GM12873 (cell line): ENCODE measurements around the gene ZSWIM1.

Source experiments
- TF ChIP-seq, protein P1 (sequence below): IDR thresholded peaks from 2 replicates; pipeline ENCODE4 v1.5.1; 2012; ENCODE audit warnings: low read depth, mild to moderate bottlenecking, moderate library complexity, low read length, control low read depth; ENCODE audit not compliant: insufficient read depth; ENCODE audit errors: missing control alignments

The ZSWIM1 gene

DNA sequence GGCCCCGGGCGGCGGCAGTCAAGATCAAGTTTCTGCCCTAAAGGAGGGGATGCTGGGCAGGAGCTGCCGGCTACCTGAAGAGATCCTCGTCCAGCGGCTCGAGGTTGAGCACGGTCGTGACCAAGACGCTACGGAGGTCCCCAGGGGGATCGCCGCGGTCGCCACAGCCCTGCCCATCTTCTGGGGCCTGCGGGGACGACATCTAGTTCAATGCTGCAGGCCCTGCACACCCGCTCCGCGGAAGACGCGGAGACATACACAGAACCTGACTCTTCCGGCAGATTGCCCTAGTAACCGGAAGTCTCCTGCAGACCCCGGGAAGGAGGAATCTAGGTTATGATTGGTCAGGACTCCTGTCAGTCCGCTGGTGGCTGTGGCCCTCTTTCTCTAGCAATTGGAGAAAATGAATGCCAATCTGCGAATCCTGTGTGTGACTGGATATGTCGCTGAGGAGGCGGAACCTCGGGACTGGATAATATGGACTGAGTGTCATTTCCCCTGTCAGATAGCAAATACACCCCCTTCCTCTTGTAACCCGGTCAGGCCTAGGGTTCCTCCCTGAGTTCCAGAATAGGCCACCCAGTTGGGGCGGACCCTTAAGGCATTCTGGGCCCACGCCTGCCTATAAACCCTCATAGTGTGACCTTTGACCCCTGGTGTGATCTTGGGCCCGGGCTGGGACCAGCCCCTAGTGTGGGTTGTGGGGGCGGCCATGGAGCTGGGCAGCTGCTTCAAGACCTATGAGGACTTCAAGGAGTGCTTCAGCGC, 23.7 kb upstream of the ZSWIM1 start, which contains the start of the genes ACOT8 and ZSWIM3:
ACOT8 (minus strand) TSS at position 279 of the 768 bp plus-strand sequence; CDS start at position 202, 77 bp downstream.
ZSWIM3 (plus strand) TSS at position 501 of the 768 bp plus-strand sequence; CDS start at position 713, 212 bp downstream.
- TF ChIP-seq, protein P1, sequence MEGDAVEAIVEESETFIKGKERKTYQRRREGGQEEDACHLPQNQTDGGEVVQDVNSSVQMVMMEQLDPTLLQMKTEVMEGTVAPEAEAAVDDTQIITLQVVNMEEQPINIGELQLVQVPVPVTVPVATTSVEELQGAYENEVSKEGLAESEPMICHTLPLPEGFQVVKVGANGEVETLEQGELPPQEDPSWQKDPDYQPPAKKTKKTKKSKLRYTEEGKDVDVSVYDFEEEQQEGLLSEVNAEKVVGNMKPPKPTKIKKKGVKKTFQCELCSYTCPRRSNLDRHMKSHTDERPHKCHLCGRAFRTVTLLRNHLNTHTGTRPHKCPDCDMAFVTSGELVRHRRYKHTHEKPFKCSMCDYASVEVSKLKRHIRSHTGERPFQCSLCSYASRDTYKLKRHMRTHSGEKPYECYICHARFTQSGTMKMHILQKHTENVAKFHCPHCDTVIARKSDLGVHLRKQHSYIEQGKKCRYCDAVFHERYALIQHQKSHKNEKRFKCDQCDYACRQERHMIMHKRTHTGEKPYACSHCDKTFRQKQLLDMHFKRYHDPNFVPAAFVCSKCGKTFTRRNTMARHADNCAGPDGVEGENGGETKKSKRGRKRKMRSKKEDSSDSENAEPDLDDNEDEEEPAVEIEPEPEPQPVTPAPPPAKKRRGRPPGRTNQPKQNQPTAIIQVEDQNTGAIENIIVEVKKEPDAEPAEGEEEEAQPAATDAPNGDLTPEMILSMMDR, result no peak

DNA sequence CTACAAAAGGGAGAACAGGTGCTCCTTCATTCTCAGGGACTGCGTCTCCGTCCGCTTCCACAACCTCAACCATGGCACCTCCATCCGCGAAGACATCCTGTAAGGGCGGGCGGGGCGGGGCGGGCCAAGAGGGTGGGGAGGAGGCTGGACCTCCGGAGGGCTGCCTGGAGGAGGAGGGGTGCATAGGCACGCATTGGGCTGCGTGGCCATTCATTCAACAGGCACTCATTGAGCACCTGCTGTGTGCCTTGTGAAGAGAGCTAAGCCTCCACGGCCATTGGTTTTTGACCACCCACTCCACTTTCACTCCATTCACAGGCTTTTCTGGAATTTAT, 23.2 kb upstream of the ZSWIM1 start:
- TF ChIP-seq, protein P1, result no peak

DNA sequence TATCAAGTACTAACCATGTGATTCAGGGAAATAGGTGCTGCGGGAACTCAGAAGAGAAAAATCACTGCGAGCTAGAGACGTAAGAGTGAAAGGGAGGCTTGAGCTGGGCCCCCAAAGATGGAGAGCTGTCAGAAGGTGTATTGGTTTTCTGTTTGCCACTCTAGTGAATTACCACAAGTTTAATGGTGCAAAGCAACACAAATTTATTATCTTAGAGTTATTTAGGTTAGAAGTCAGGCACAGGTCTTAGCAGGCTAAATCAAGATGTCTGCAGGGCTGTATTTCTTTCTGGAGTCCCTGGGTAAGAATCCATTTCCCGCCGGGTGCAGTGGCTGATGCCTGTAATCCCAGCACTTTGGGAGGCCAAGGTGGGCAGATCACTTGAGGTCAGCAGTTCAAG, 21.1 kb upstream of the ZSWIM1 start:
- TF ChIP-seq, protein P1, result no peak

DNA sequence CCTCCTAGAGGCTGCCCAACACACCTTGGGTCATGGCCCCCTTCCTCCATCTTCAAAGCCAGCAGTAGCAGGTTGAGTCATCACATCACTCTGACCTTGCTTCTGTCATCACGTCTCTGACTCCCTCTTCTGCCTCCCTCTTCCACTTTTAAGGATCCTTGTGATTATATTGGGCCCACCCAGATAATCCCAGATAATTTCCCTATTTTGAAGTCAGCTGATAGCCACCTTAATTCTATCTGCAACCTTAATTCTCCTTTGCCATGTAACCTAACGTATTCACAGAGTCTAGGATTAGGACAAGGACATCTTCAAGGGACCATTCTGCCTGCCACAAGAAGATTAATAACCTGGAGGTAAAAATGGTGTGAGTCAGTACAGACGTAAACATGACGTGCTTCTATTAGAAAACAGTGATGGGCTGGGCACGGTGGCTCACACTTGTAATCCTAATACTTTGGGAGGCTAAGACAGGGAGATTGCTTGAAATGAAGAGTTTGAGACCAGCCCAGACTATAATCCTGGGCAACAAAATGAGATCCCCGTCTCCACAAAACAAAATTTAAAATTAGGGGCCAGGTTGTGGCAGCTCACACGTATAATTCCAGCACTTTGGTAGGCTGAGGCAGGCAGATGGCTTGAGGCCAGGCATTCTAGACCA, 20.3 kb upstream of the ZSWIM1 start:
- TF ChIP-seq, protein P1, result no peak

DNA sequence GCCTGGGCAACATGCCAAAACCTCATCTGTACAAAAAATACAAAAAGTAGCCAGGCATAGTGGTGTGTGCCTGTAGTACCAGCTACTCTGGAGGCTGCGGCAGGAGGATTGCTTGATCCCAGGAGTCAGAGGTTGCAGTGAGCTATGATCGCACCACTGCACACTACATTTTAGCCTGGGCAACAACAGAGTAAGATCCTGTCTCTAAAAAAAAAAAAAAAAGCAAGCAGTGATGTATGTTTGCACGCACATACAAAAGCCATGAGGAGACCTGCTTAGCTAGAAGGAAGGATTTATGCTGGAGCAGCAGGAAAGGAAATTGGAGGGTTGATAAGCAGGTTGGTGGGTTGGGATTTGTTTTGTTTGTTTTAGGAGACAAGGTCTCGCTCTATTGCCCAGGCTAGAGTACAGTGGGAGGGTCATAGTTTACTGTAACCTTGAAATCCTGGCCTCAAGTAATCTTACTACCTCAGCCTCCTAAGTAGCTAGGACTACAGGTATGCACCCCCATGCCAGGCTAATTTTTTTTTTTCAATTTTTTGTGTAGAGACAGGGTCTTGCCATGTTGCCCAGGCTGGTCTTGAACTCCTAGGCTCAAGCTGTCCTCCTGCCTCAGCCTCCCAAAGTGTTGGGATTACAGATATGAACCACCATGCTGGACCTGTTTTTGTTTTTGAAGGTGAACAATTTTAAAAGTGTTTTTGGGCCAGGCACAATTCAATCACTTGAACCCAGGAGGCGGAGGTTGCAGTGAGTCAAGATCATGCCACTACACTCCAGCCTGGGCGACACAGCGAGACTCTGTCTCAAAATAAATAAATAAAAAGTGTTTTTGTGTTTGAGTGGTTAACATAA, 19.6 kb upstream of the ZSWIM1 start:
- TF ChIP-seq, protein P1, result no peak

DNA sequence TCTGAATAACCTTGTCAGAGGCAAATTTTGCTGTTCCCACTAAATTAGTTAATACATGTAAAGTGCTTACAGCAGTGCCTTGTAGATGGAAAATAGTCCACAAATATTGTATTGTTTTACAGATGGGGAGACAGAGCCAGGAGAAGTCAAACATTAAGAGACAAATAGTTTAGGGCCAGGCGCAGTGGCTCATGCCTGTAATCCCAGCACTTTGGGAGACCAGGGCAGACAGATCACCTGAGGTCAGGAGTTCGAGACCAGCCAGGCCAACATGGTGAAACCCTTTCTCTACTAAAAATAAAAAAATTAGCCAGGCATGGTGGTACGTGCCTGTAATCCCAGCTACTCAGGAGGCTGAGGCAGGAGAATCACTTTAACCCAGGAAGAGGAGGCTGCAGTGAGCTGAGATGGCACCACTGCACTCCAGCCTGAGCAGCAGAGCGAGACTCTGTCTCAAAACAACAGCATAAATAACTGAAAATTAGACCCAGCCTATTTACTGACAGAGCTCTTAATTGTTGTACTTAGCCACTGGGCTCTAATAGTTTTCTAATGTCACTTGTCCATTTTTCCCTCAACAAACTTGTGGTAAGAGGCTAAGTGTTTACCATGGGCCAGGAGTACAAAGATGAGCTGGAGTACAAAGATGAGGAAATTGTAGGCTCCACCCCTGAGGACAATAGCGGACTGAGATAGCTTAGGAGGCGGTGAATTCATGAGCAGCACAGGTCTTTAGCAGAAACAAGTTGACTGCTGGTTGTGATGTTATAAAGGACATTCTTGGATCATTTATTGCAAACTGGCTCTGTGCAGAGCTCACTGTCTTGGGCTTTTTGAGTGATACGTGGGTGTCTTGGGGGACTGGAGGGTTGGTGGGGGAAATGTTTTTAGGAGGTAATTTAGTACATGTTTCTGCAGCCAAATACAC, 17.2 kb upstream of the ZSWIM1 start:
- TF ChIP-seq, protein P1, result no peak
